HCT116 (cell line): ENCODE measurements around the gene KCNJ16. TPM values are rescaled to one million over a fixed set of nuclear protein-coding genes. Genes with fewer than 3 reads are reported as not detected.

ENCODE experiments used
- ATAC-seq: fragments of 200-7000 bp; cut with Tn5 transposase; 2 replicates; pipeline ENCODE4 v1.9.1; 2020; ENCODE audit warnings: mild to moderate bottlenecking, moderate library complexity
- BruUV-seq: library from RNA; stranded (reverse); fragments of 400-500 nt; replicated peaks from 2 replicates; lab custom pipeline; 2021; lab: Mats Ljungman, UMichigan
- CTCF ChIA-PET: fragments of 300-600 bp; sonication (Branson Sonifier 250); formaldehyde crosslinking; loops from one replicate; lab custom pipeline; 2021; ENCODE audit warnings: antibody characterized with exemption; lab: Charles Lee
- POLR2A ChIA-PET: fragments of 300-600, 350-600 bp; sonication (Branson Sonifier 250); formaldehyde crosslinking; loops from one replicate; lab custom pipeline; 2021; ENCODE audit warnings: antibody characterized with exemption; lab: Charles Lee
- RAD21 ChIA-PET, 2 experiments: fragments of 300-600 bp; sonication (Branson Sonifier 250); formaldehyde crosslinking; loops; one replicate each; lab custom pipeline; 2023; ENCODE audit warnings: low total read pairs in 2 of 2; ENCODE audit not compliant: uncharacterized antibody in 2 of 2, unreplicated experiment in 2 of 2, low non-redundant PET in 1 of 2; lab: Charles Lee
- DNase-seq: peaks from one replicate; pipeline ENCODE4 v3.0.0-alpha.2; 2010; ENCODE audit warnings: low read depth, low spot score
- H2AFZ ChIP-seq: fragments of 200-600 bp; shearing (Covaris generic), sonication (generic); 2 replicates; pipeline ENCODE4 v1.6.1; 2017; ENCODE audit warnings: low read depth, mixed run types, mixed read lengths, antibody characterized with exemption, low read length; ENCODE audit not compliant: poor library complexity, severe bottlenecking
- H3K27ac ChIP-seq: 2 replicates; pipeline ENCODE4 v1.5.1; 2012; ENCODE audit warnings: low read depth, low read length
- H3K27me3 ChIP-seq: fragments of 200-600 bp; sonication (generic); 2 replicates; pipeline ENCODE4 v1.6.1; 2016; ENCODE audit warnings: mixed run types, low read length, mixed read lengths; ENCODE audit not compliant: insufficient read depth
- H3K36me3 ChIP-seq, 2 experiments: fragments of 200-500 bp in 1 of 2; fragments of 200-600 bp in 1 of 2; sonication (Bioruptor generic) in 1 of 2; sonication (generic) in 1 of 2; 2 replicates each; pipeline versions ENCODE4 v1.5.1 to v1.6.1; 2014 to 2016; ENCODE audit warnings: low read length in 2 of 2, inconsistent platforms in 1 of 2, mixed read lengths in 1 of 2, mixed run types in 1 of 2; ENCODE audit not compliant: insufficient read depth in 2 of 2, control insufficient read depth in 1 of 2
- H3K4me1 ChIP-seq, 2 experiments: fragments of 200-600 bp in 1 of 2; sonication (generic) in 1 of 2; 2 replicates each; pipeline versions ENCODE4 v1.5.1 to v1.6.1; 2012 to 2017; ENCODE audit warnings: low read length in 2 of 2, inconsistent platforms in 1 of 2, mild to moderate bottlenecking in 1 of 2, mixed read lengths in 1 of 2, mixed run types in 1 of 2, moderate library complexity in 1 of 2; ENCODE audit not compliant: insufficient read depth in 2 of 2, control insufficient read depth in 1 of 2
- H3K4me2 ChIP-seq: fragments of 200-600 bp; sonication (generic); 2 replicates; pipeline ENCODE4 v1.6.1; 2017; ENCODE audit warnings: mixed run types, low read length, mixed read lengths
- H3K4me3 ChIP-seq, 2 experiments: fragments of 200-600 bp in 1 of 2; sonication (generic) in 1 of 2; replicated peaks in 1 of 2; 2 replicates each; pipeline ENCODE4 v1.5.1; 2011 to 2016; ENCODE audit warnings: low read length in 2 of 2, control low read depth in 1 of 2, low read depth in 1 of 2, mild to moderate bottlenecking in 1 of 2, mixed read lengths in 1 of 2, mixed run types in 1 of 2
- H3K79me2 ChIP-seq: fragments of 200-600 bp; sonication (generic); 2 replicates; pipeline ENCODE4 v1.6.1; 2017; ENCODE audit warnings: mild to moderate bottlenecking, mixed run types, low read length, moderate library complexity, mixed read lengths; ENCODE audit not compliant: insufficient read depth
- H3K9ac ChIP-seq: fragments of 200-600 bp; sonication (generic); 2 replicates; pipeline ENCODE4 v1.6.1; 2016; ENCODE audit warnings: low read length, mixed read lengths
- H3K9me2 ChIP-seq: fragments of 200-600 bp; sonication (generic), shearing (Covaris generic); 2 replicates; pipeline ENCODE4 v1.6.1; 2017; ENCODE audit warnings: mixed run types, mild to moderate bottlenecking, moderate library complexity; ENCODE audit not compliant: insufficient read depth
- H3K9me3 ChIP-seq, 2 experiments: fragments of 200-500 bp in 1 of 2; fragments of 200-600 bp in 1 of 2; sonication (Bioruptor generic) in 1 of 2; sonication (generic) in 1 of 2; 2 replicates each; pipeline ENCODE4 v1.6.1; 2014 to 2017; ENCODE audit warnings: low read length in 2 of 2, mixed read lengths in 2 of 2, inconsistent platforms in 1 of 2, low read depth in 1 of 2, mild to moderate bottlenecking in 1 of 2, mixed run types in 1 of 2, moderate library complexity in 1 of 2; ENCODE audit not compliant: control insufficient read depth in 1 of 2, insufficient read depth in 1 of 2
- H4K20me1 ChIP-seq: fragments of 200-600 bp; sonication (generic), shearing (Covaris generic); 2 replicates; pipeline ENCODE4 v1.6.1; 2017; ENCODE audit warnings: mixed run types, mild to moderate bottlenecking, moderate library complexity; ENCODE audit not compliant: insufficient read depth
- JUND ChIP-seq: IDR thresholded peaks from 2 replicates; pipeline ENCODE4 v1.6.1; 2012
- REST ChIP-seq: IDR thresholded peaks from 2 replicates; pipeline ENCODE4 v1.6.1; 2012; ENCODE audit warnings: low read depth
- SP1 ChIP-seq: IDR thresholded peaks from 2 replicates; pipeline ENCODE4 v1.6.1; 2012; ENCODE audit warnings: low read depth
- ZBTB33 ChIP-seq: IDR thresholded peaks from 2 replicates; pipeline ENCODE4 v1.6.1; 2011; ENCODE audit warnings: mild to moderate bottlenecking, low read length, moderate library complexity; ENCODE audit not compliant: insufficient replicate concordance; ENCODE audit errors: extremely low read depth
- intact Hi-C: fragments of 100-400 bp; cut with micrococcal nuclease; formaldehyde crosslinking; loops from 2 replicates; pipeline ENCODE4 v1.10.0; 2022
- total RNA-seq: library from RNA; stranded (reverse); gene quantifications from one replicate; pipeline ENCODE4 v1.2.1, GENCODE V29; 2021; ENCODE audit not compliant: unreplicated experiment

The KCNJ16 gene
- total RNA-seq, 1 experiment from 2014 or later = not detected

GRCh38 chr17:70076189-70076588 lies 1.2 kb downstream of the KCNJ16 start:
- POLR2A ChIA-PET = no interaction called here
- Histone ChIP-seq H3K27ac (no peak overlapping the region), H3K9ac (no peak overlapping the region), H3K9me3 (peaks cover 3 to 13% of the 10 kb centered on the region in 2 experiments; a peak in 3 of 4 replicates), H3K4me2 (no peak overlapping the region), H3K9me2 (no peaks in the 10 kb centered on the region), H2AFZ (no peak overlapping the region), H3K27me3 (no peaks in the 10 kb centered on the region), H4K20me1 (no peaks in the 10 kb centered on the region), H3K4me3 (no peak overlapping the region), H3K4me1 (no peaks in the 10 kb centered on the region), H3K36me3 (no peaks in the 10 kb centered on the region), H3K79me2 (no peaks in the 10 kb centered on the region)
- RAD21 ChIA-PET = no interaction called here
- DNase-seq = no peak
- CTCF ChIA-PET = no interaction called here
- TF ChIP-seq ZBTB33 (no peak), REST (no peak), SP1 (no peak), JUND (no peak)
- intact Hi-C loops = no loop called here
- ATAC-seq = no peak
- no TSS peak for BruUV-seq
